ENCODE data around the gene OR2V1. TPM values are rescaled to one million over a fixed set of nuclear protein-coding genes. Genes with fewer than 3 reads are reported as not detected.
A peak's percentile ranks its signal among the peaks of the same experiment; 100 is the strongest.
"Not testable (repeated sequence)": the region's sequence is repeated elsewhere in the genome, so short reads cannot be mapped to it uniquely, and the experiment has no call there.

Gene OR2V1
- total RNA-seq, 2 donors from 2014 or later = not detected

- no peak for TF ChIP-seq CTCF (conservative IDR thresholded peaks at IDR 0.05)
- H3K4me1 ChIP-seq (ENCODE audit: control insufficient read depth, insufficient read depth, low read length) = no peaks in the 10 kb centered on the region
- Mint-ChIP-seq H3K4me1 (peaks cover under 1% of the 10 kb centered on the region), H3K4me3 (peak overlapping the region; percentile 18), H3K27ac (no peak overlapping the region), H3K9me3 (no peaks in the 10 kb centered on the region), H3K27me3 (ENCODE audit: insufficient read depth) (peaks cover 28% of the 10 kb centered on the region), H3K36me3 (ENCODE audit: low read depth) (no peaks in the 10 kb centered on the region)
- peaks cover 18% of the 10 kb centered on the region for H3K27me3 ChIP-seq (ENCODE audit: control insufficient read depth, insufficient read depth, low read length, poor library complexity, severe bottlenecking)
- 42 to 57% methylated on average over 17 to 21 of the region's 22 CpGs for WGBS, 2 experiments (ENCODE audit: insufficient coverage in 1 of 2, insufficient read length in 1 of 2)
- H3K36me3 ChIP-seq (ENCODE audit: control insufficient read depth, insufficient read depth, low read length) = no peaks in the 10 kb centered on the region
- no peak overlapping the region for H3K9ac ChIP-seq (ENCODE audit: extremely low read depth, low read length, poor library complexity, severe bottlenecking)
- no peaks in the 10 kb centered on the region for H3K9me3 ChIP-seq (ENCODE audit: control insufficient read depth, low read length)
- no peak overlapping the region for H3K27ac ChIP-seq (ENCODE audit: low read depth, low read length)
- peak; percentile 63 for DNase-seq
- H3K4me3 ChIP-seq (ENCODE audit: low read length) = no peak overlapping the region
These were observed 32.0 kb downstream of the OR2V1 start for GRCh38 chr5:181098762-181099601.

GRCh38 chr5:181097759-181098491 is 33.0 kb downstream of the OR2V1 start:
- H3K4me3 ChIP-seq (ENCODE audit: low read length); H3K9me3 Mint-ChIP-seq; H3K27ac ChIP-seq (ENCODE audit: low read depth, low read length); H3K27ac Mint-ChIP-seq; H3K36me3 ChIP-seq (ENCODE audit: control insufficient read depth, insufficient read depth, low read length); H3K4me3 Mint-ChIP-seq; H3K36me3 Mint-ChIP-seq (ENCODE audit: low read depth); H3K9me3 ChIP-seq (ENCODE audit: control insufficient read depth, low read length); H3K4me1 ChIP-seq (ENCODE audit: control insufficient read depth, insufficient read depth, low read length); H3K4me1 Mint-ChIP-seq; H3K9ac ChIP-seq (ENCODE audit: extremely low read depth, low read length, poor library complexity, severe bottlenecking): not testable (repeated sequence)
- peaks cover 21% of the 10 kb centered on the region for H3K27me3 Mint-ChIP-seq (ENCODE audit: insufficient read depth)
- WGBS, 2 experiments (ENCODE audit: insufficient coverage in 1 of 2, insufficient read length in 1 of 2) = no CpG with 5 or more reads among the region's 56 CpGs
- DNase-seq = peak; percentile 39
- H3K27me3 ChIP-seq (ENCODE audit: control insufficient read depth, insufficient read depth, low read length, poor library complexity, severe bottlenecking) = peaks cover 18% of the 10 kb centered on the region

- no CpG with 5 or more reads among the region's 26 CpGs for WGBS, 2 experiments (ENCODE audit: insufficient coverage in 1 of 2, insufficient read length in 1 of 2)
- H3K27ac ChIP-seq (ENCODE audit: low read depth, low read length); H3K4me3 ChIP-seq (ENCODE audit: low read length); DNase-seq; H3K4me3 Mint-ChIP-seq; H3K9me3 ChIP-seq (ENCODE audit: control insufficient read depth, low read length); H3K27ac Mint-ChIP-seq; H3K36me3 ChIP-seq (ENCODE audit: control insufficient read depth, insufficient read depth, low read length); H3K36me3 Mint-ChIP-seq (ENCODE audit: low read depth); H3K9ac ChIP-seq (ENCODE audit: extremely low read depth, low read length, poor library complexity, severe bottlenecking); H3K4me1 Mint-ChIP-seq; H3K4me1 ChIP-seq (ENCODE audit: control insufficient read depth, insufficient read depth, low read length); H3K9me3 Mint-ChIP-seq: not testable (repeated sequence)
- peaks cover 21% of the 10 kb centered on the region for H3K27me3 Mint-ChIP-seq (ENCODE audit: insufficient read depth)
- peaks cover 18% of the 10 kb centered on the region for H3K27me3 ChIP-seq (ENCODE audit: control insufficient read depth, insufficient read depth, low read length, poor library complexity, severe bottlenecking)
These were observed 33.6 kb downstream of the OR2V1 start for GRCh38 chr5:181097383-181097753.

- H3K4me1 Mint-ChIP-seq; H3K27ac Mint-ChIP-seq; H3K36me3 Mint-ChIP-seq (ENCODE audit: low read depth); H3K9me3 Mint-ChIP-seq; H3K4me3 ChIP-seq (ENCODE audit: low read length); H3K4me1 ChIP-seq (ENCODE audit: control insufficient read depth, insufficient read depth, low read length); H3K9ac ChIP-seq (ENCODE audit: extremely low read depth, low read length, poor library complexity, severe bottlenecking); H3K4me3 Mint-ChIP-seq; H3K36me3 ChIP-seq (ENCODE audit: control insufficient read depth, insufficient read depth, low read length); H3K27ac ChIP-seq (ENCODE audit: low read depth, low read length); DNase-seq: not testable (repeated sequence)
- H3K27me3 Mint-ChIP-seq (ENCODE audit: insufficient read depth) = peaks cover 21% of the 10 kb centered on the region
- no CpG with 5 or more reads among the region's 26 CpGs for WGBS, 2 experiments (ENCODE audit: insufficient coverage in 1 of 2, insufficient read length in 1 of 2)
- peaks cover 18% of the 10 kb centered on the region for H3K27me3 ChIP-seq (ENCODE audit: control insufficient read depth, insufficient read depth, low read length, poor library complexity, severe bottlenecking)
- H3K9me3 ChIP-seq (ENCODE audit: control insufficient read depth, low read length) = peaks cover 12% of the 10 kb centered on the region
These were observed 34.1 kb downstream of the OR2V1 start for GRCh38 chr5:181096721-181097382.

- H3K4me3 ChIP-seq (ENCODE audit: low read length); DNase-seq; H3K36me3 Mint-ChIP-seq (ENCODE audit: low read depth); H3K9me3 Mint-ChIP-seq; H3K4me3 Mint-ChIP-seq; H3K9ac ChIP-seq (ENCODE audit: extremely low read depth, low read length, poor library complexity, severe bottlenecking); H3K36me3 ChIP-seq (ENCODE audit: control insufficient read depth, insufficient read depth, low read length); H3K27ac Mint-ChIP-seq; H3K27ac ChIP-seq (ENCODE audit: low read depth, low read length); H3K4me1 ChIP-seq (ENCODE audit: control insufficient read depth, insufficient read depth, low read length); H3K4me1 Mint-ChIP-seq: not testable (repeated sequence)
- Histone ChIP-seq H3K9me3 (ENCODE audit: control insufficient read depth, low read length) (peaks cover 14% of the 10 kb centered on the region), H3K27me3 (ENCODE audit: control insufficient read depth, insufficient read depth, low read length, poor library complexity, severe bottlenecking) (peaks cover 15% of the 10 kb centered on the region)
- WGBS, 2 experiments (ENCODE audit: insufficient coverage in 1 of 2, insufficient read length in 1 of 2) = no CpG with 5 or more reads among the region's 3 CpGs
- peaks cover 16% of the 10 kb centered on the region for H3K27me3 Mint-ChIP-seq (ENCODE audit: insufficient read depth)
These were observed 35.8 kb downstream of the OR2V1 start for GRCh38 chr5:181095162-181095561.

All from endodermal cell (in vitro differentiated cells).